Neural cell (in vitro differentiated cells): ENCODE measurements around the gene LMCD1. TPM values are rescaled to one million over a fixed set of nuclear protein-coding genes. Genes with fewer than 3 reads are reported as not detected.

Experiments
- H2AFZ ChIP-seq: fragments of 200-600, 300-800 bp; sonication (generic), shearing (Covaris generic); 2 replicates; pipeline ENCODE4 v1.6.0; 2014; ENCODE audit warnings: low read depth, mild to moderate bottlenecking, antibody characterized with exemption, low read length, moderate library complexity
- H3F3A ChIP-seq: fragments of 200-600 bp; shearing (Covaris generic); 2 replicates; pipeline ENCODE4 v1.6.1; 2016; ENCODE audit warnings: mild to moderate bottlenecking, moderate library complexity, mixed read lengths, antibody characterized with exemption, low read length; ENCODE audit not compliant: insufficient read depth, poor library complexity, severe bottlenecking
- H3K27ac ChIP-seq: fragments of 200-600, 300-800 bp; sonication (generic), shearing (Covaris generic); 2 replicates; pipeline ENCODE4 v1.5.1; 2014; ENCODE audit warnings: mild to moderate bottlenecking, low read length, moderate library complexity
- H3K27me3 ChIP-seq: fragments of 300-800, 200-600 bp; sonication (generic), shearing (Covaris generic); 2 replicates; pipeline ENCODE4 v1.6.0; 2014; ENCODE audit warnings: mild to moderate bottlenecking, low read depth, low read length, moderate library complexity; ENCODE audit not compliant: insufficient read depth
- H3K36me3 ChIP-seq: fragments of 300-800, 200-600 bp; sonication (generic), shearing (Covaris generic); 2 replicates; pipeline ENCODE4 v1.5.1; 2014; ENCODE audit warnings: mild to moderate bottlenecking, antibody characterized with exemption, low read length, moderate library complexity; ENCODE audit not compliant: insufficient read depth
- H3K4me2 ChIP-seq: fragments of 300-800, 200-600 bp; sonication (generic), shearing (Covaris generic); 2 replicates; pipeline ENCODE4 v1.6.0; 2014; ENCODE audit warnings: mild to moderate bottlenecking, low read length
- H3K4me3 ChIP-seq: fragments of 300-800, 200-600 bp; sonication (generic), shearing (Covaris generic); 2 replicates; pipeline ENCODE4 v1.5.1; 2014; ENCODE audit warnings: mild to moderate bottlenecking, low read length, moderate library complexity
- H3K79me2 ChIP-seq: fragments of 200-600 bp; shearing (Covaris generic); replicated peaks from 2 replicates; pipeline ENCODE4 v1.6.0; 2014; ENCODE audit warnings: mild to moderate bottlenecking, low read length, moderate library complexity; ENCODE audit not compliant: insufficient read depth
- H3K9ac ChIP-seq: fragments of 300-800, 200-600 bp; sonication (generic), shearing (Covaris generic); 2 replicates; pipeline ENCODE4 v1.6.1; 2016; ENCODE audit warnings: mild to moderate bottlenecking, low read length, mixed read lengths
- H3K9me2 ChIP-seq: fragments of 200-600 bp; shearing (Covaris generic); 2 replicates; pipeline ENCODE4 v1.6.1; 2016; ENCODE audit warnings: mild to moderate bottlenecking, low read length, mixed read lengths; ENCODE audit not compliant: insufficient read depth
- H3K9me3 ChIP-seq: fragments of 200-600, 300-800 bp; sonication (generic), shearing (Covaris generic); 2 replicates; pipeline ENCODE4 v1.6.1; 2016; ENCODE audit warnings: mild to moderate bottlenecking, mixed run types, low read length, moderate library complexity, mixed read lengths
- H4K20me1 ChIP-seq: fragments of 200-600 bp; shearing (Covaris generic); 2 replicates; pipeline ENCODE4 v1.6.1; 2016; ENCODE audit warnings: mild to moderate bottlenecking, mixed run types; ENCODE audit not compliant: insufficient read depth
- CTCF ChIP-seq: fragments of 450-650 bp; IDR thresholded peaks from 2 replicates; pipeline ENCODE4 v1.5.1; 2014; ENCODE audit warnings: antibody characterized with exemption, mild to moderate bottlenecking, moderate library complexity; ENCODE audit not compliant: poor library complexity, severe bottlenecking
- EP300 ChIP-seq: fragments of 450-650 bp; conservative IDR thresholded peaks from 2 replicates; pipeline ENCODE4 v1.6.1; 2014; ENCODE audit warnings: antibody characterized with exemption, mild to moderate bottlenecking, moderate library complexity; ENCODE audit not compliant: poor library complexity, severe bottlenecking
- EZH2 ChIP-seq: fragments of 200-600, 300-800 bp; shearing (Covaris generic), sonication (generic); IDR thresholded peaks from 2 replicates; pipeline ENCODE4 v1.6.1; 2014; ENCODE audit warnings: antibody characterized with exemption, low read length, borderline replicate concordance, mild to moderate bottlenecking; ENCODE audit not compliant: insufficient read depth, poor library complexity, severe bottlenecking
- MXI1 ChIP-seq: fragments of 450-650 bp; conservative IDR thresholded peaks from 2 replicates; pipeline ENCODE4 v1.6.1; 2014; ENCODE audit warnings: antibody characterized with exemption, mild to moderate bottlenecking; ENCODE audit not compliant: poor library complexity, severe bottlenecking
- POLR2AphosphoS5 ChIP-seq: IDR thresholded peaks from 2 replicates; pipeline ENCODE4 v1.6.1; 2012
- RAD21 ChIP-seq: fragments of 450-650 bp; conservative IDR thresholded peaks from 2 replicates; pipeline ENCODE4 v1.6.1; 2014; ENCODE audit warnings: antibody characterized with exemption, mild to moderate bottlenecking, moderate library complexity
- REST ChIP-seq: IDR thresholded peaks from 2 replicates; pipeline ENCODE4 v1.6.1; 2012; ENCODE audit warnings: borderline replicate concordance
- SMC3 ChIP-seq: fragments of 450-650 bp; conservative IDR thresholded peaks from 2 replicates; pipeline ENCODE4 v1.6.1; 2014; ENCODE audit warnings: antibody characterized with exemption, mild to moderate bottlenecking, moderate library complexity; ENCODE audit not compliant: poor library complexity
- TAF1 ChIP-seq: IDR thresholded peaks from 2 replicates; pipeline ENCODE4 v1.6.1; 2012; ENCODE audit warnings: low read depth
- polyA plus RNA-seq: library from polyadenylated mRNA; depleted of rRNA; stranded (reverse); fragments of >200 nt; gene quantifications from 2 replicates; pipeline ENCODE4 v1.2.3, GENCODE V29; 2014

Gene LMCD1
- polyA plus RNA-seq, 1 donor from 2014 or later = 3.5 TPM

GRCh38 chr3:8617921-8618320, 116.3 kb downstream of the LMCD1 start:
- Histone ChIP-seq H3K36me3 (no peaks in the 10 kb centered on the region), H3K27ac (no peak overlapping the region)
- TF ChIP-seq EZH2 (no peak), EP300 (no peak), MXI1 (no peak), REST (no peak), POLR2AphosphoS5 (no peak), TAF1 (no peak), RAD21 (no peak), SMC3 (no peak), CTCF (no peak)

GRCh38 chr3:8618950-8619349, 117.3 kb downstream of the LMCD1 start:
- H3K79me2 ChIP-seq = no peaks in the 10 kb centered on the region
- H2AFZ ChIP-seq = no peak overlapping the region
- H3K9me3 ChIP-seq = no peaks in the 10 kb centered on the region
- TF ChIP-seq RAD21 (no peak), POLR2AphosphoS5 (no peak), EZH2 (no peak), CTCF (no peak), REST (no peak), EP300 (no peak), TAF1 (no peak), MXI1 (no peak), SMC3 (no peak)
- H4K20me1 ChIP-seq = no peaks in the 10 kb centered on the region
- no peak overlapping the region for H3K9ac ChIP-seq
- no peaks in the 10 kb centered on the region for H3K27me3 ChIP-seq
- no peaks in the 10 kb centered on the region for H3F3A ChIP-seq
- H3K4me3 ChIP-seq = no peak overlapping the region
- no peak overlapping the region for H3K27ac ChIP-seq
- no peaks in the 10 kb centered on the region for H3K36me3 ChIP-seq
- no peak overlapping the region for H3K4me2 ChIP-seq
- no peaks in the 10 kb centered on the region for H3K9me2 ChIP-seq

More at GRCh38 chr3:8617921-8618320, 116.3 kb downstream of the LMCD1 start:
- no peaks in the 10 kb centered on the region for H3F3A ChIP-seq
- no peaks in the 10 kb centered on the region for H3K27me3 ChIP-seq
- H3K9me2 ChIP-seq = no peaks in the 10 kb centered on the region
- H4K20me1 ChIP-seq = no peaks in the 10 kb centered on the region
- no peaks in the 10 kb centered on the region for H3K79me2 ChIP-seq
- no peak overlapping the region for H3K4me2 ChIP-seq
- H3K9me3 ChIP-seq = no peaks in the 10 kb centered on the region
- H3K9ac ChIP-seq = no peak overlapping the region
- no peak overlapping the region for H2AFZ ChIP-seq
- H3K4me3 ChIP-seq = no peak overlapping the region
